OCI-LY3 (cell line): ENCODE measurements around the gene C2orf42.

Source experiments
- EZH2phosphoT487 ChIP-seq: fragments of 200-600 bp; shearing (Covaris generic); IDR thresholded peaks from 2 replicates; pipeline ENCODE4 v1.6.1; 2018; ENCODE audit warnings: antibody characterized with exemption, mixed run types, low read depth
- TF ChIP-seq, protein P1 (sequence below): fragments of 200-600, 300-600 bp; sonication (generic); IDR thresholded peaks from 2 replicates; pipeline ENCODE4 v1.5.1; 2014; ENCODE audit warnings: antibody characterized with exemption, low read length, low read depth

DNA sequence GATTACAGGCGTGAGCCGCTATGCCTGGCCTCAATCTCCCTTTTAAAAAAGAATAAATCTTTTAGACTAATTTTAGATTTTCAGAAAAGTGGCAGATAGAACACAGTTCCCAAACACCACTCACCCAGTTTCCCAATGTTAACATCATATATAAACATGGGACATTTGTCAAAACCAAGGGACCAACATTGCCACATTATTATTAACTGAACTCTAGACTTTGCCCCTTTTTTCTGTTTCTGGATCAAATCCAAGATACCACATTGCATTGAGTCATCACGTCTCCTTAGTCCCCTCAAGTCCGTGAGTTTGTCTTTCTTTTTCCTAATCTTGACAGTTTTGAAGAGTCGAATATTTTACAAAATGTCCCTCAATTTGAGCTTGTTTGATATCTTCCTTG, 2.4 kb downstream of the C2orf42 start:
- TF ChIP-seq, protein P1, sequence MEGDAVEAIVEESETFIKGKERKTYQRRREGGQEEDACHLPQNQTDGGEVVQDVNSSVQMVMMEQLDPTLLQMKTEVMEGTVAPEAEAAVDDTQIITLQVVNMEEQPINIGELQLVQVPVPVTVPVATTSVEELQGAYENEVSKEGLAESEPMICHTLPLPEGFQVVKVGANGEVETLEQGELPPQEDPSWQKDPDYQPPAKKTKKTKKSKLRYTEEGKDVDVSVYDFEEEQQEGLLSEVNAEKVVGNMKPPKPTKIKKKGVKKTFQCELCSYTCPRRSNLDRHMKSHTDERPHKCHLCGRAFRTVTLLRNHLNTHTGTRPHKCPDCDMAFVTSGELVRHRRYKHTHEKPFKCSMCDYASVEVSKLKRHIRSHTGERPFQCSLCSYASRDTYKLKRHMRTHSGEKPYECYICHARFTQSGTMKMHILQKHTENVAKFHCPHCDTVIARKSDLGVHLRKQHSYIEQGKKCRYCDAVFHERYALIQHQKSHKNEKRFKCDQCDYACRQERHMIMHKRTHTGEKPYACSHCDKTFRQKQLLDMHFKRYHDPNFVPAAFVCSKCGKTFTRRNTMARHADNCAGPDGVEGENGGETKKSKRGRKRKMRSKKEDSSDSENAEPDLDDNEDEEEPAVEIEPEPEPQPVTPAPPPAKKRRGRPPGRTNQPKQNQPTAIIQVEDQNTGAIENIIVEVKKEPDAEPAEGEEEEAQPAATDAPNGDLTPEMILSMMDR = no peak
- TF ChIP-seq EZH2phosphoT487 = no peak
